IMR-90 (cell line): Measurements from ENCODE around the gene TRABD. TPM values are rescaled to one million over a fixed set of nuclear protein-coding genes. Genes with fewer than 3 reads are reported as not detected.

Experiments
- ATAC-seq: fragments of 200-7000 bp; cut with Tn5 transposase; 2 replicates; pipeline ENCODE4 v1.9.1; 2020; ENCODE audit warnings: low read depth, mild to moderate bottlenecking, moderate library complexity
- BruUV-seq: library from RNA; stranded (reverse); fragments of 400-500 nt; replicated peaks from 2 replicates; lab custom pipeline; 2021; lab: Mats Ljungman, UMichigan
- CTCF ChIA-PET: fragments of 300-600 bp; formaldehyde crosslinking; extraction: SDS; loops from one replicate; lab custom pipeline; 2021; ENCODE audit warnings: antibody characterized with exemption; lab: Yijun Ruan, JAX
- POLR2A ChIA-PET: fragments of 300-600 bp; sonication (Branson Sonifier 250); formaldehyde crosslinking; loops from one replicate; lab custom pipeline; 2022; ENCODE audit warnings: antibody characterized with exemption; ENCODE audit not compliant: unreplicated experiment; lab: Charles Lee
- DNase-seq: peaks from one replicate; pipeline ENCODE4 v3.0.0; 2013
- H2AFZ ChIP-seq: replicated peaks from 2 replicates; pipeline ENCODE3; 2013; ENCODE audit warnings: low read length, mild to moderate bottlenecking; ENCODE audit not compliant: poor library complexity
- H2AK5ac ChIP-seq: 2 replicates; pipeline ENCODE4 v1.6.1; 2013; ENCODE audit warnings: low read depth, low read length, inconsistent platforms
- H2AK9ac ChIP-seq: replicated peaks from 2 replicates; pipeline ENCODE3; 2013; ENCODE audit warnings: mild to moderate bottlenecking, low read depth, low read length, moderate library complexity; ENCODE audit not compliant: poor library complexity
- H2BK120ac ChIP-seq: 2 replicates; pipeline ENCODE4 v1.6.1; 2013; ENCODE audit warnings: low read depth, low read length, inconsistent platforms
- H2BK15ac ChIP-seq: 3 replicates; pipeline ENCODE4 v1.6.1; 2013; ENCODE audit warnings: low read depth, low read length, inconsistent platforms
- H2BK20ac ChIP-seq: 2 replicates; pipeline ENCODE4 v1.6.1; 2013; ENCODE audit warnings: low read depth, mild to moderate bottlenecking, inconsistent platforms, low read length, moderate library complexity
- H2BK5ac ChIP-seq: 2 replicates; pipeline ENCODE4 v1.6.1; 2013; ENCODE audit warnings: mild to moderate bottlenecking, low read depth, low read length, inconsistent platforms; ENCODE audit not compliant: poor library complexity, severe bottlenecking
- H3K14ac ChIP-seq: replicated peaks from 2 replicates; pipeline ENCODE4 v1.6.1; 2013; ENCODE audit warnings: low read depth, low read length, inconsistent platforms
- H3K18ac ChIP-seq: 2 replicates; pipeline ENCODE4 v1.6.1; 2013; ENCODE audit warnings: low read depth, low read length, control low read depth
- H3K23ac ChIP-seq: 2 replicates; pipeline ENCODE4 v1.6.1; 2013; ENCODE audit warnings: low read depth, low read length, inconsistent platforms
- H3K27ac ChIP-seq: 2 replicates; pipeline ENCODE4 v1.5.1; 2013; ENCODE audit warnings: mild to moderate bottlenecking, control low read depth, low read length; ENCODE audit not compliant: insufficient read depth
- H3K27me3 ChIP-seq: 2 replicates; pipeline ENCODE4 v1.6.1; 2013; ENCODE audit warnings: low read length; ENCODE audit not compliant: control insufficient read depth, insufficient read depth
- H3K36me3 ChIP-seq: 2 replicates; pipeline ENCODE4 v1.6.1; 2013; ENCODE audit warnings: low read length, mixed read lengths; ENCODE audit not compliant: control insufficient read depth, insufficient read depth
- H3K4ac ChIP-seq: 2 replicates; pipeline ENCODE4 v1.6.1; 2013; ENCODE audit warnings: low read depth, low read length, inconsistent platforms
- H3K4me1 ChIP-seq: 2 replicates; pipeline ENCODE4 v1.6.1; 2013; ENCODE audit warnings: low read length, mixed read lengths; ENCODE audit not compliant: control insufficient read depth, insufficient read depth
- H3K4me2 ChIP-seq: 2 replicates; pipeline ENCODE4 v1.6.1; 2013; ENCODE audit warnings: low read depth, mild to moderate bottlenecking, control low read depth, low read length, moderate library complexity
- H3K4me3 ChIP-seq: 2 replicates; pipeline ENCODE4 v1.5.1; 2013; ENCODE audit warnings: low read depth, mild to moderate bottlenecking, control low read depth, low read length, moderate library complexity; ENCODE audit not compliant: insufficient read depth
- H3K56ac ChIP-seq: 2 replicates; pipeline ENCODE4 v1.6.1; 2013; ENCODE audit warnings: low read length, inconsistent platforms; ENCODE audit not compliant: insufficient read depth; ENCODE audit errors: extremely low read depth
- H3K79me1 ChIP-seq, 2 experiments: 2 replicates each; pipeline ENCODE4 v1.6.1; 2013; ENCODE audit warnings: low read length in 2 of 2, inconsistent platforms in 1 of 2, low read depth in 1 of 2
- H3K9ac ChIP-seq: 2 replicates; pipeline ENCODE4 v1.6.1; 2013; ENCODE audit warnings: low read depth, low read length, control low read depth
- H3K9me1 ChIP-seq: 2 replicates; pipeline ENCODE4 v1.6.1; 2013; ENCODE audit warnings: low read length, inconsistent platforms; ENCODE audit not compliant: insufficient read depth
- H3K9me3 ChIP-seq: 2 replicates; pipeline ENCODE4 v1.6.1; 2013; ENCODE audit warnings: low read length; ENCODE audit not compliant: control insufficient read depth, insufficient read depth
- H4K20me1 ChIP-seq: 2 replicates; pipeline ENCODE4 v1.6.1; 2013; ENCODE audit warnings: low read length, inconsistent platforms; ENCODE audit not compliant: insufficient read depth
- H4K5ac ChIP-seq: 2 replicates; pipeline ENCODE4 v1.6.1; 2013; ENCODE audit warnings: mild to moderate bottlenecking, low read depth, low read length, control low read depth
- H4K8ac ChIP-seq, 2 experiments: 2 replicates each; pipeline ENCODE4 v1.6.1; 2013; ENCODE audit warnings: low read depth in 2 of 2, low read length in 2 of 2, control low read depth in 1 of 2, inconsistent platforms in 1 of 2
- H4K91ac ChIP-seq: 2 replicates; pipeline ENCODE4 v1.6.1; 2013; ENCODE audit warnings: low read depth, low read length, inconsistent platforms; ENCODE audit not compliant: insufficient read depth
- CTCF ChIP-seq: conservative IDR thresholded peaks from 2 replicates; pipeline ENCODE4 v1.5.1; 2012; ENCODE audit warnings: mild to moderate bottlenecking, low read depth, low read length, improper control_type of control experiment
- ELK1 ChIP-seq: fragments of 150-350 bp; IDR thresholded peaks from 2 replicates; pipeline ENCODE4 v1.6.1; 2016; ENCODE audit warnings: low read depth, mild to moderate bottlenecking, low read length, moderate library complexity, borderline replicate concordance
- WGBS, 2 experiments: methylation state at CpG; one replicate each; pipeline versions ENCODE4 v1.1.5 to v1.1.7; 2013; ENCODE audit warnings: missing lambda C conversion rate in 2 of 2; ENCODE audit not compliant: insufficient read length in 1 of 2; ENCODE audit errors: extremely low coverage in 2 of 2; 5-methylcytosine and 5-hydroxymethylcytosine counted together
- dilution Hi-C: fragments of 300-500 bp; cut with HindIII; formaldehyde crosslinking; loops from one replicate; pipeline ENCODE4 v1.14.3; 2018; ENCODE audit warnings: low sequenced_read_pairs; ENCODE audit not compliant: unreplicated experiment
- in situ Hi-C: fragments of 300-500 bp; cut with MboI; formaldehyde crosslinking; loops from 3 replicates; pipeline ENCODE4 v1.14.3; 2019; ENCODE audit warnings: low sequenced_read_pairs, inconsistent platforms, mixed read lengths
- intact Hi-C: fragments of 100-400 bp; cut with micrococcal nuclease; formaldehyde crosslinking; loops from 2 replicates; pipeline ENCODE4 v1.10.0; 2022
- polyA plus RNA-seq, 3 experiments: library from polyadenylated mRNA; depleted of rRNA; stranded (reverse); fragments of >200 nt; gene quantifications; 2 replicates each; pipeline ENCODE4 v1.2.3, GENCODE V29; 2012; ENCODE audit warnings: low replicate concordance in 1 of 3
- total RNA-seq: library from RNA; depleted of rRNA; stranded (reverse); fragments of >200 nt; gene quantifications from 2 replicates; pipeline ENCODE4 v1.2.3, GENCODE V29; 2012

Gene TRABD
- total and polyA plus RNA-seq, 2 of the 4 experiments (the other 2 are of a cell fraction): 13.4 to 42.7 TPM

DNA sequence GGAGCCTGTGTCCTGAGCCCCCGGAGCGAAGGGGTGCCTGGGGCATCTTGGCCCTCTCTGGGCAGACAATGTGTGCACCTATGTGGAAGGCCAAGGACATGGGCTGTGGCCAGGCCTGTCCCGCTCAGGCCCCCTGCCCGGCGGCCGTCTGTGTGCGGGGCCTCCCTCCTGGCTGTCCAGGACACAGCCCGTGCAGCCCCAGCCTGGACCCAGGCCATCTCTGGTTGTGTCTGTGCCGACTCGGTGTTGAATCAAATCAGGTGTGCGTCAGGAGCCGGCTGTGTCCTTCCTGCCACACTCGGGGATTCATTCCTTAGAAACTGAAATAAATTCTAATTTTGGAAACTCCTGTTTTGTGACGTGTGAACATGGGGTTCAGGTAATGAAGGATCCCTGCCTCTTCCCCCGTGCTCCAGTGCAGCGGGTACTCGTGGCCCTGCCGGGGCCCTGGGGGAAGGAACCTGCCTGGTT lies 13.6 kb downstream of the TRABD start:
- no peak overlapping the region for H3K9ac ChIP-seq
- H3K4me2 ChIP-seq: no peak overlapping the region

More for the DNA sequence above, 13.6 kb downstream of the TRABD start:
- peaks cover 4% of the 10 kb centered on the region; the same call in 1 of the 2 replicates for H3K4me1 ChIP-seq
- H3K4me3 ChIP-seq: no peak overlapping the region
- no peak overlapping the region for H2AFZ ChIP-seq
- peaks cover 13% of the 10 kb centered on the region for H4K20me1 ChIP-seq
- no peak overlapping the region for H4K5ac ChIP-seq
- DNase-seq: no peak
- intact Hi-C loops: no loop called here
- CTCF ChIA-PET: no interaction called here
- ATAC-seq: no peak
- WGBS, 2 experiments: 86% methylated on average over 10 of the region's 18 CpGs; no CpG with 5 or more reads in 1 of the 2 experiments
- no peak overlapping the region for H4K8ac ChIP-seq
- no TSS peak for BruUV-seq
- no peak overlapping the region for H3K23ac ChIP-seq
- no peaks in the 10 kb centered on the region for H3K9me3 ChIP-seq
- 0 out of 2 replicates have a peak, but pooled peaks cover 2% of the 10 kb centered on the region for H3K9me1 ChIP-seq
- in situ Hi-C loops: no loop called here
- H3K27ac ChIP-seq: no peak overlapping the region
- no peak overlapping the region for H2AK5ac ChIP-seq
- H3K14ac ChIP-seq: no peak overlapping the region
- H2BK15ac ChIP-seq: no peak overlapping the region
- no peak overlapping the region for H2BK5ac ChIP-seq
- H3K18ac ChIP-seq: no peak overlapping the region
- H3K36me3 ChIP-seq: peaks cover 25% of the 10 kb centered on the region
- peak overlapping the region; percentile 81 for H2AK9ac ChIP-seq
- H3K56ac ChIP-seq: no peak overlapping the region
- H3K27me3 ChIP-seq: no peaks in the 10 kb centered on the region
- H2BK120ac ChIP-seq: no peak overlapping the region
- H3K4ac ChIP-seq: no peak overlapping the region
- dilution Hi-C loops: no loop called here
- H2BK20ac ChIP-seq: no peak overlapping the region
- POLR2A ChIA-PET: no interaction called here
- TF ChIP-seq CTCF: no peak
- TF ChIP-seq ELK1: no peak
- peaks cover 31 to 35% of the 10 kb centered on the region in 2 experiments for H3K79me1 ChIP-seq
- H4K91ac ChIP-seq: no peak overlapping the region
